Retinal pigment epithelial cell (primary cell): ENCODE data around the gene MIF.

Experiments used
- DNase-seq: peaks from one replicate; pipeline ENCODE4 v3.0.0-alpha.2; 2010; ENCODE audit warnings: low read depth
- H3K4me3 ChIP-seq: 2 replicates; pipeline ENCODE4 v1.5.1; 2011; ENCODE audit warnings: mild to moderate bottlenecking, low read length, control low read depth, moderate library complexity
- CTCF ChIP-seq: conservative IDR thresholded peaks from 2 replicates; pipeline ENCODE4 v1.5.1; 2011; ENCODE audit warnings: low read depth, low read length, control low read depth, inconsistent platforms

MIF gene

GRCh38 chr22:23893121-23893944, 850 bp upstream of the MIF start:
- no peak for TF ChIP-seq CTCF
- no peak for DNase-seq
- H3K4me3 ChIP-seq: peak overlapping the region; percentile 45

- peak overlapping the region; percentile 80 for H3K4me3 ChIP-seq
- DNase-seq: peak; percentile 42
- peak; percentile 52 for TF ChIP-seq CTCF
These were observed 771 bp downstream of the MIF start for GRCh38 chr22:23894710-23895598.

GRCh38 chr22:23895599-23896144, 1.5 kb downstream of the MIF start:
- no peak for TF ChIP-seq CTCF
- H3K4me3 ChIP-seq: peak overlapping the region; percentile 80
- no peak for DNase-seq

- DNase-seq: no peak
- H3K4me3 ChIP-seq: peak overlapping the region; percentile 80
- TF ChIP-seq CTCF: no peak
These were observed 2.0 kb downstream of the MIF start for GRCh38 chr22:23896166-23896522.

GRCh38 chr22:23896523-23897186, 2.5 kb downstream of the MIF start:
- no peak for DNase-seq
- TF ChIP-seq CTCF: no peak
- no peak overlapping the region for H3K4me3 ChIP-seq

- TF ChIP-seq CTCF: no peak
- DNase-seq: no peak
- H3K4me3 ChIP-seq: no peak overlapping the region
These were observed 3.1 kb downstream of the MIF start for GRCh38 chr22:23897320-23897719.
